ENCODE data around the gene HUS1. TPM values are rescaled to one million over a fixed set of nuclear protein-coding genes. Genes with fewer than 3 reads are reported as not detected.

Gene HUS1
- total RNA-seq, 2 donors from 2014 or later, result 60.4 to 61.7 TPM

GRCh38 chr7:47967708-47968107 lies 11.7 kb downstream of the HUS1 start:
- Mint-ChIP-seq H3K36me3 (peaks cover 50% of the 10 kb centered on the region), H3K27me3 (no peaks in the 10 kb centered on the region), H3K27ac (no peak overlapping the region), H3K4me1 (ENCODE audit: low read depth in 2 of 2) (peaks cover 31 to 32% of the 10 kb centered on the region in 2 donors), H3K4me3 (no peak overlapping the region), H3K9me3 (no peaks in the 10 kb centered on the region)
- no peak for ATAC-seq
- DNase-seq (ENCODE audit: low spot score), result no peak

- Mint-ChIP-seq H3K4me3 (no peak overlapping the region), H3K36me3 (peaks cover 45% of the 10 kb centered on the region), H3K27ac (no peak overlapping the region), H3K27me3 (no peaks in the 10 kb centered on the region), H3K9me3 (no peaks in the 10 kb centered on the region), H3K4me1 (ENCODE audit: low read depth in 2 of 2) (peaks cover 29 to 32% of the 10 kb centered on the region in 2 donors)
- ATAC-seq, result no peak
- no peak for DNase-seq (ENCODE audit: low spot score)
Observed at GRCh38 chr7:47967123-47967522, 12.3 kb downstream of the HUS1 start.

- ATAC-seq (no peak), DNase-seq (ENCODE audit: low spot score) (no peak)
- Mint-ChIP-seq H3K4me3 (no peak overlapping the region), H3K4me1 (ENCODE audit: low read depth in 2 of 2) (peaks cover 21 to 25% of the 10 kb centered on the region in 2 donors), H3K9me3 (no peaks in the 10 kb centered on the region), H3K27me3 (no peaks in the 10 kb centered on the region), H3K36me3 (peaks cover 50% of the 10 kb centered on the region), H3K27ac (no peak overlapping the region)
Observed at GRCh38 chr7:47965456-47965855, 14.0 kb downstream of the HUS1 start.

GRCh38 chr7:47962262-47962661 lies 17.2 kb downstream of the HUS1 start:
- DNase-seq (ENCODE audit: low spot score) (no peak), ATAC-seq (no peak)
- H3K27me3 Mint-ChIP-seq, result no peaks in the 10 kb centered on the region
- H3K4me3 Mint-ChIP-seq, result no peak overlapping the region
- no peak overlapping the region for H3K27ac Mint-ChIP-seq
- peaks cover 10 to 15% of the 10 kb centered on the region in 2 donors for H3K4me1 Mint-ChIP-seq (ENCODE audit: low read depth in 2 of 2)
- H3K36me3 Mint-ChIP-seq, result peaks cover 45% of the 10 kb centered on the region
- no peaks in the 10 kb centered on the region for H3K9me3 Mint-ChIP-seq

GRCh38 chr7:47957156-47957555 lies 22.3 kb downstream of the HUS1 start:
- DNase-seq (ENCODE audit: low spot score) (no peak), ATAC-seq (no peak)
- H3K36me3 Mint-ChIP-seq, result peaks cover 23% of the 10 kb centered on the region
- H3K27ac Mint-ChIP-seq, result no peak overlapping the region
- no peaks in the 10 kb centered on the region for H3K27me3 Mint-ChIP-seq
- H3K4me3 Mint-ChIP-seq, result no peak overlapping the region
- no peaks in the 10 kb centered on the region for H3K9me3 Mint-ChIP-seq
- H3K4me1 Mint-ChIP-seq (ENCODE audit: low read depth in 2 of 2), result peaks cover 4 to 5% of the 10 kb centered on the region in 2 donors

GRCh38 chr7:47956220-47956619 lies 23.2 kb downstream of the HUS1 start:
- peaks cover 19% of the 10 kb centered on the region for H3K36me3 Mint-ChIP-seq
- no peak overlapping the region for H3K4me3 Mint-ChIP-seq
- no peak for ATAC-seq
- H3K4me1 Mint-ChIP-seq (ENCODE audit: low read depth in 2 of 2), result peaks cover 4 to 5% of the 10 kb centered on the region in 2 donors
- H3K27me3 Mint-ChIP-seq, result no peaks in the 10 kb centered on the region
- DNase-seq (ENCODE audit: low spot score), result no peak
- H3K27ac Mint-ChIP-seq, result no peak overlapping the region
- H3K9me3 Mint-ChIP-seq, result no peaks in the 10 kb centered on the region

GRCh38 chr7:47954231-47954911 lies 25.0 kb downstream of the HUS1 start:
- Mint-ChIP-seq H3K4me1 (ENCODE audit: low read depth in 2 of 2) (peaks cover 4 to 5% of the 10 kb centered on the region in 2 donors), H3K36me3 (peaks cover 13% of the 10 kb centered on the region), H3K4me3 (no peak overlapping the region), H3K27ac (no peak overlapping the region), H3K27me3 (no peaks in the 10 kb centered on the region), H3K9me3 (no peaks in the 10 kb centered on the region)
- DNase-seq (ENCODE audit: low spot score) (no peak), ATAC-seq (peak in 1 of 2 donors; percentile 33)

GRCh38 chr7:47953822-47954221 lies 25.6 kb downstream of the HUS1 start:
- DNase-seq (ENCODE audit: low spot score) (no peak), ATAC-seq (no peak)
- Mint-ChIP-seq H3K4me1 (ENCODE audit: low read depth in 2 of 2) (peaks cover 4 to 5% of the 10 kb centered on the region in 2 donors), H3K36me3 (peaks cover 13% of the 10 kb centered on the region), H3K9me3 (no peaks in the 10 kb centered on the region), H3K27me3 (no peaks in the 10 kb centered on the region), H3K4me3 (no peak overlapping the region), H3K27ac (no peak overlapping the region)

GRCh38 chr7:47952224-47952623 lies 27.2 kb downstream of the HUS1 start:
- no peak overlapping the region for H3K4me3 Mint-ChIP-seq
- H3K9me3 Mint-ChIP-seq, result no peaks in the 10 kb centered on the region
- peak in 1 of 2 donors; percentile 13 for ATAC-seq
- no peaks in the 10 kb centered on the region for H3K27me3 Mint-ChIP-seq
- DNase-seq (ENCODE audit: low spot score), result no peak
- peaks cover 6% of the 10 kb centered on the region for H3K36me3 Mint-ChIP-seq
- H3K27ac Mint-ChIP-seq, result no peak overlapping the region
- H3K4me1 Mint-ChIP-seq (ENCODE audit: low read depth in 2 of 2), result no peaks in the 10 kb centered on the region

- Mint-ChIP-seq H3K27ac (no peak overlapping the region), H3K4me1 (ENCODE audit: low read depth in 2 of 2) (no peaks in the 10 kb centered on the region), H3K36me3 (peaks cover 6% of the 10 kb centered on the region), H3K9me3 (no peaks in the 10 kb centered on the region), H3K4me3 (no peak overlapping the region), H3K27me3 (no peaks in the 10 kb centered on the region)
- ATAC-seq, result no peak
- DNase-seq (ENCODE audit: low spot score), result no peak
Observed at GRCh38 chr7:47951374-47951773, 28.0 kb downstream of the HUS1 start.

GRCh38 chr7:47950714-47951113 lies 28.7 kb downstream of the HUS1 start:
- no peaks in the 10 kb centered on the region for H3K9me3 Mint-ChIP-seq
- no peaks in the 10 kb centered on the region for H3K27me3 Mint-ChIP-seq
- H3K36me3 Mint-ChIP-seq, result peaks cover 6% of the 10 kb centered on the region
- no peak overlapping the region for H3K27ac Mint-ChIP-seq
- H3K4me3 Mint-ChIP-seq, result no peak overlapping the region
- ATAC-seq (no peak), DNase-seq (ENCODE audit: low spot score) (no peak)
- H3K4me1 Mint-ChIP-seq (ENCODE audit: low read depth in 2 of 2), result no peaks in the 10 kb centered on the region

GRCh38 chr7:47949703-47950102 lies 29.7 kb downstream of the HUS1 start:
- no peak for DNase-seq (ENCODE audit: low spot score)
- peaks cover 3% of the 10 kb centered on the region for H3K36me3 Mint-ChIP-seq
- no peak overlapping the region for H3K27ac Mint-ChIP-seq
- no peak overlapping the region for H3K4me3 Mint-ChIP-seq
- H3K27me3 Mint-ChIP-seq, result no peaks in the 10 kb centered on the region
- H3K4me1 Mint-ChIP-seq (ENCODE audit: low read depth in 2 of 2), result no peaks in the 10 kb centered on the region
- no peak for ATAC-seq
- H3K9me3 Mint-ChIP-seq, result no peaks in the 10 kb centered on the region

GRCh38 chr7:47948141-47948790 lies 31.1 kb downstream of the HUS1 start, which contains the start of gene PKD1L1:
Gene PKD1L1, minus strand, starts transcription at chr7:47948466. Its CDS starts 26 bp downstream, at chr7:47948440.
- H3K4me3 Mint-ChIP-seq, result no peak within 1 kb of the TSS
- ATAC-seq, result no peak
- H3K4me1 Mint-ChIP-seq (ENCODE audit: low read depth in 2 of 2), result no peaks in the 10 kb centered on the region
- no peak within 1 kb of the TSS for H3K27ac Mint-ChIP-seq
- no peaks in the 10 kb centered on the region for H3K36me3 Mint-ChIP-seq
- no peaks in the 10 kb centered on the region for H3K9me3 Mint-ChIP-seq
- H3K27me3 Mint-ChIP-seq, result no peaks in the 10 kb centered on the region
- DNase-seq (ENCODE audit: low spot score), result no peak

- H3K9me3 Mint-ChIP-seq, result no peaks in the 10 kb centered on the region
- no peaks in the 10 kb centered on the region for H3K36me3 Mint-ChIP-seq
- DNase-seq (ENCODE audit: low spot score), result no peak
- no peak for ATAC-seq
- H3K27me3 Mint-ChIP-seq, result no peaks in the 10 kb centered on the region
- H3K4me1 Mint-ChIP-seq (ENCODE audit: low read depth in 2 of 2), result no peaks in the 10 kb centered on the region
- no peak overlapping the region for H3K4me3 Mint-ChIP-seq
- no peak overlapping the region for H3K27ac Mint-ChIP-seq
Observed at GRCh38 chr7:47947355-47947749, 32.1 kb downstream of the HUS1 start.
